Fibroblast of lung (primary cell): ENCODE data around the gene AIMP1.

Source experiments
- CTCF ChIP-seq, 2 donors: IDR thresholded peaks in 1 of 2; conservative IDR thresholded peaks in 1 of 2; 1 replicate in 1 of 2; 2 replicates in 1 of 2; pipeline ENCODE4 v1.5.1; 2011 to 2012; ENCODE audit warnings: low read length in 2 of 2, control low read depth in 1 of 2, inconsistent platforms in 1 of 2, low read depth in 1 of 2, mild to moderate bottlenecking in 1 of 2
- EZH2 ChIP-seq: IDR thresholded peaks from 2 replicates; pipeline ENCODE4 v1.5.1; 2012; ENCODE audit warnings: low read length, control low read depth, mild to moderate bottlenecking; ENCODE audit errors: missing control alignments

GRCh38 chr4:106317815-106318214 is 1.5 kb downstream of the AIMP1 start:
- TF ChIP-seq CTCF (conservative IDR thresholded peaks at IDR 0.05 in 1 of 2, IDR thresholded peaks at IDR 0.05 in 1 of 2; ENCODE audit: low read depth in 1 of 2, low read length in 2 of 2) (no peak), EZH2 (no peak)
